GM12872 (cell line): ENCODE data around the gene NUDCD2.

Source experiments
- TF ChIP-seq, protein P1 (sequence below): IDR thresholded peaks from 3 replicates; pipeline ENCODE4 v1.5.1; 2011; ENCODE audit warnings: low read depth, mild to moderate bottlenecking, low read length, moderate library complexity; ENCODE audit not compliant: insufficient read depth

Gene NUDCD2

DNA sequence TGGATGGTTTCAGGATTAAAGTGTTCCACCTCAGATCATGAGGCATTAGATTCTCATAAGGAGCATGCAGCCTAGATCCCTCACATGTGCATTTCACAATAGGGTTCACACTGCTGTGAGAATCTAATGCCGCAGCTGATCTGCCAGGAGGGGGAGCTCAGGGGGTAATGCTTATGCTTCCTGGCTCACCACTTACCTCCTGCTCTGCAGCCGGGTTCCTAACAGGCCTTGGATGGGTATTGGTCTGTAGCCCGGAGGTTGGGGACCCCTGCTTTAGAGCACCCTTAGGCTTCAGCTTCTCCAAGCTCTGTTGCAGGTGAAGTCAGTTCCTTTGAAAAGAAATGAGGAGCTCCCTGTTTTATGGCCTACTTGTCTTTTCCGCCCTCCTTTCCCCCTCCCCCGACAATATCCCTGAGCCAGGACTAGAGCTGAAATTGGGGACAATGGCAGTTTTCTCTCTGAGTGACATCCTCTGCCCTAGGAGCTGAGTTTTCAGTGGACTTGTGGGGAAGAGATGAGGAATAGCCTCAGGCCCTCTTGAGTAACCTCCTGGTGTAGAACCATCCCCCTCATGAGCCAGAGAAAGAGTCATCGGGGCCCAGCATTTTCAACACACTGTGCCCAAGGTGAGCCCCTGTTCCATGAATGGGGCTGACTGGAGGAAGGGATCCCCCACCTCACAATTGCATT is 29.3 kb upstream of the NUDCD2 start:
- TF ChIP-seq, protein P1, sequence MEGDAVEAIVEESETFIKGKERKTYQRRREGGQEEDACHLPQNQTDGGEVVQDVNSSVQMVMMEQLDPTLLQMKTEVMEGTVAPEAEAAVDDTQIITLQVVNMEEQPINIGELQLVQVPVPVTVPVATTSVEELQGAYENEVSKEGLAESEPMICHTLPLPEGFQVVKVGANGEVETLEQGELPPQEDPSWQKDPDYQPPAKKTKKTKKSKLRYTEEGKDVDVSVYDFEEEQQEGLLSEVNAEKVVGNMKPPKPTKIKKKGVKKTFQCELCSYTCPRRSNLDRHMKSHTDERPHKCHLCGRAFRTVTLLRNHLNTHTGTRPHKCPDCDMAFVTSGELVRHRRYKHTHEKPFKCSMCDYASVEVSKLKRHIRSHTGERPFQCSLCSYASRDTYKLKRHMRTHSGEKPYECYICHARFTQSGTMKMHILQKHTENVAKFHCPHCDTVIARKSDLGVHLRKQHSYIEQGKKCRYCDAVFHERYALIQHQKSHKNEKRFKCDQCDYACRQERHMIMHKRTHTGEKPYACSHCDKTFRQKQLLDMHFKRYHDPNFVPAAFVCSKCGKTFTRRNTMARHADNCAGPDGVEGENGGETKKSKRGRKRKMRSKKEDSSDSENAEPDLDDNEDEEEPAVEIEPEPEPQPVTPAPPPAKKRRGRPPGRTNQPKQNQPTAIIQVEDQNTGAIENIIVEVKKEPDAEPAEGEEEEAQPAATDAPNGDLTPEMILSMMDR = peak; percentile 47; the same call in 2 of the 3 replicates

DNA sequence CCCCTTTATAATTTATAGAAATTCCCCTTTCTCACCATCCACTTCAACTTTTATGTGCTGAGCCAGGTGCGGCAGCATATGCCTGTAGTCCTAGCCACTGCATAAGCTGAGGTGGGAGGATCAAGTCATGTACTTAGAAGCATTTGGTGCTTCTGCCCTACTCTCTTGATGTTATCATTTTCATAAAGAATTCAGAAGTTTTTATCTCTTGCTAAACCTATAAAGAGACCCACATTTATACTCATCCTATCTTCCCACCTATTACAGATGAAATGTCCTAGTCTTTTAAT is 19.0 kb upstream of the NUDCD2 start:
- TF ChIP-seq, protein P1 = no peak

DNA sequence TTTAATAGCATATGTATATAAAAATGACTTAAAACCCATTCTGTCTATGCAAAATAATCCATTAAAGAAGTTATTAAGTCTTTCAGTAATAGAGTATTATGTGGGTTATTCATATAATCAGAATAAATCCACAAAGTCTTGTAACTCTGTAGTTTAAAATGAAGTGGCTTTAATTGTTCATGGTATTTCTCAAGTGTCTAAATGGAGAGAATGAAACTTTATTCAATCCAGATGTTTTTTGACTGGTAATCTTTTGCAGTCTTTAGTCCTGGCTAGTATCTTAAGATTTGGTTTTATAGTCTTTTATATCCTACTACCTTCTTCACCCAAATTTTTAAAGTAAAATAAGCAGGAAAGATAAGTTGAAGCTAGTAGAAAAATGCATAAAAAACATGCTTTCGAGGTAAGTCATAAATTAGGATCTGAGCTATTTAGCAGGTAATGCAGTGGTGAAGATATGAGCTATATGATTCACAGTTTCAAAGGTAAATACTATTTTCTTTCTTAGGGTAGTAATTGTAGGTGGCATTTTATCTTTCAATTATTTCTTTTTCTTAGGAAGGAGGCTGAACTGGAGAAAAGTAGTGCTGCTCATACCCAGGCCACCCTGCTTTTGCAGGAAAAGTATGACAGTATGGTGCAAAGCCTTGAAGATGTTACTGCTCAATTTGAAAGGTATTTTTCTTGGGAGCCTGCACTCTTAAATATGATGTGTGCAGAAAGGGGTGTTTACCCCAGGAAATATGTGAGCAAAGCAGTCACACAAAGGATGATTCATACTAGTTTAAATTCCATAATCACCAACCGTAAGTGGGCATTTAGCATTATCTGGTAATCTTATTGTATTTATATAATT is 18.5 kb upstream of the NUDCD2 start:
- TF ChIP-seq, protein P1 = no peak

DNA sequence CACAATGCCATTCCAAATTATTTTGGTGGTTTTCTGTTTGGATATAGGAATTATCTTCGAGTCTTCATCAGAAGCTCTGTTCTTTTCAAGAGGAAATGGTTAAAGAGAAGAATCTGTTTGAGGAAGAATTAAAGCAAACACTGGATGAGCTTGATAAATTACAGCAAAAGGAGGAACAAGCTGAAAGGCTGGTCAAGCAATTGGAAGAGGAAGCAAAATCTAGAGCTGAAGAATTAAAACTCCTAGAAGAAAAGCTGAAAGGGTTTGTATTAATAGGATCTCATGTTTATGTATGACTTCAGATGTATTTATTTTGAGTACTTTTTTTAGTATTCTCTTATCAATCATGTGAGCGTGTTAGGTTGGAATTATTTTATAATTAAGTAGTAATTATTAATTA is 15.5 kb upstream of the NUDCD2 start:
- TF ChIP-seq, protein P1 = no peak

DNA sequence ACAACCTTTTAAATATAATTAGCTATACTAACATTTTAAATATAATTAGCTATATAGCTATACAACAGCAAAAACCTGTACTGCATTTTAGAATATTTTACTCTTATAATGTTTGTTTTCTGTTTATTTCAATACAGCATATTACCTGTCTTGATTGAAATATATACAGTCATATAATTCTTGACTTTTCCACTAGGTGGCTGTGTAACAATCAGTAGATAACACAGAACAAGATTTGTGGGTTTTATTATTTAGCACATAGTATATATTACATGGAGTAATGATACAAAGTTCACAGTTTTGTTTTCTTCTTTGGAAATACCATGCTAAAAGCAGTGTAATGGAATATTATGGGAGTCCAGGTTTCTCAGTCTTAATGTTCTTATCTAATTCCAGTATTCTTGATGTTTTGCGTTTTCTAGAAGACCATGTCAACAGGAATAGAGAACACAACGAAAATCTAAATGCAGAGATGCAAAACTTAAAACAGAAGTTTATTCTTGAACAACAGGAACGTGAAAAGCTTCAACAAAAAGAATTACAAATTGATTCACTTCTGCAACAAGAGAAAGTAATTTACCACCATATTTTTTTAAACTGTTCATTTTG is 13.8 kb upstream of the NUDCD2 start:
- TF ChIP-seq, protein P1 = no peak

DNA sequence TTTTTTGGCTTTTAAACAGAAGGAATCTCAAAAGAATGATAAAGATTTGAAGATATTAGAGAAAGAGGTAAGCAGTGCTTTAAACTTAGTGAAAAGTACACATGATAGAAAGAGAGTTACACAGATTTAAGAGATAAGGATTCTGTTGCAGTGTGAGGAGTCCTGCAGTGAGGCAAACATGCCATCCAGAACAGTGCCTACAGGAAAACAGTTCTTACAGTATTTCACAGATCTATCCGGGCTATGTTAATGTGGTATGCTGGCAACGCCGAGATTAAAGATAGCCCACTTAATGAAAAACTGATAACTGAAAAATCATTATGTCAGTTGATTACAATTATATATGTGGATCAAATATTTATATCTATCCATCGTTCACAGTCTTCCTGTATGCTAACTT is 7.8 kb upstream of the NUDCD2 start:
- TF ChIP-seq, protein P1 = no peak

DNA sequence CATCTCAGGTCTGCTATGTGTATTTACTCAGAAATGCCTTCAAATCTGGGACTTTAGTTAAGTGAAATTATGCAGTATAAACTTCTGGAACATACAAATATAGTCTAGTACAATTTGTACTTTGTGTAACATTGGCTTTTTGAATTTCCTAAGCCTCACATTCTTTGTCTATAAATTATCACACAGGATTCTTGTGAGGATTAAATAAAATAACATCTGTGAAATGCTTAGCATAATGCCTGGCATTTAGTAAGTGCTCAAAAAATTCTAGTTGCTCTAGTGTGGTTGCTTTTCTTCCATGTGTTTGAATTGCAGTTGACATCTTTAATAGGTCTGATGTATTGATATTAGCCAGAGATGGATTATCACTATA is 3.1 kb upstream of the NUDCD2 start:
- TF ChIP-seq, protein P1 = no peak
